Testis (tissue), 2 donors: Measurements from ENCODE around the gene ZNF92.

Source experiments
- POLR2A ChIP-seq: fragments of 450-650 bp; IDR thresholded peaks from one replicate; pipeline ENCODE4 v1.6.1; 2017; ENCODE audit warnings: antibody characterized with exemption, mild to moderate bottlenecking, moderate library complexity
- TF ChIP-seq, protein P1 (sequence below), 3 experiments: fragments of 450-650 bp in 2 of 3; fragments of 200-600 bp in 1 of 3; sonication (generic) in 1 of 3; IDR thresholded peaks; one replicate each; pipeline ENCODE4 v1.5.1; 2016 to 2019; ENCODE audit warnings: antibody characterized with exemption in 3 of 3, mild to moderate bottlenecking in 2 of 3, moderate library complexity in 1 of 3

DNA sequence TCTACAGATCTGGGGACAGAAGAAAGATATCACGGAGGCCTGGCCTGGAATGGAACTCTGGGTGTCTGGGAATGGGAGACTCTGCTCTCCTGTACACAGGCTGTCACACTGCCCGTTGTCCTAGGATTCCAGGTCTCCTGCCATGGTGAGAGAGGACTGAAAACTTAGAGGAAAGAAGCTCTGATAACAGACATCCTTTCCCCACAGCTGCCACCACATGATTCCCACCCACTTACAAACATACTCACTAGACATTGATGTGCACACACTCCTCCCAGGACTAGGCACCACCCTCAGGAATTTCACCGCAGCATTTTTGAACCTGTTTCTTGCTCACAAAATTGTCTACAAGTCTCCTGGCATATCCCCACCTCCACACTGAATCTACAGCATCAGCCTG, 5.7 kb downstream of the ZNF92 start:
- TF ChIP-seq, protein P1, sequence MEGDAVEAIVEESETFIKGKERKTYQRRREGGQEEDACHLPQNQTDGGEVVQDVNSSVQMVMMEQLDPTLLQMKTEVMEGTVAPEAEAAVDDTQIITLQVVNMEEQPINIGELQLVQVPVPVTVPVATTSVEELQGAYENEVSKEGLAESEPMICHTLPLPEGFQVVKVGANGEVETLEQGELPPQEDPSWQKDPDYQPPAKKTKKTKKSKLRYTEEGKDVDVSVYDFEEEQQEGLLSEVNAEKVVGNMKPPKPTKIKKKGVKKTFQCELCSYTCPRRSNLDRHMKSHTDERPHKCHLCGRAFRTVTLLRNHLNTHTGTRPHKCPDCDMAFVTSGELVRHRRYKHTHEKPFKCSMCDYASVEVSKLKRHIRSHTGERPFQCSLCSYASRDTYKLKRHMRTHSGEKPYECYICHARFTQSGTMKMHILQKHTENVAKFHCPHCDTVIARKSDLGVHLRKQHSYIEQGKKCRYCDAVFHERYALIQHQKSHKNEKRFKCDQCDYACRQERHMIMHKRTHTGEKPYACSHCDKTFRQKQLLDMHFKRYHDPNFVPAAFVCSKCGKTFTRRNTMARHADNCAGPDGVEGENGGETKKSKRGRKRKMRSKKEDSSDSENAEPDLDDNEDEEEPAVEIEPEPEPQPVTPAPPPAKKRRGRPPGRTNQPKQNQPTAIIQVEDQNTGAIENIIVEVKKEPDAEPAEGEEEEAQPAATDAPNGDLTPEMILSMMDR (IDR thresholded peaks at IDR 0.05), result no peak
- TF ChIP-seq POLR2A, result no peak
